ENCODE measurements around the gene ZBTB16.

- TF ChIP-seq POLR2A (IDR thresholded peaks at IDR 0.05; ENCODE audit: low read length) (no peak), GATA1 (IDR thresholded peaks at IDR 0.05; ENCODE audit: low read depth, low read length) (no peak)
Measured at GRCh38 chr11:114288136-114288535, 228.6 kb downstream of the ZBTB16 start.

Measured in erythroblast (primary cell).